Calu3 (cell line): ENCODE measurements around the gene ETV3L. TPM values are rescaled to one million over a fixed set of nuclear protein-coding genes. Genes with fewer than 3 reads are reported as not detected.

ENCODE experiments used
- BruUV-seq: library from RNA; stranded (reverse); fragments of 400-500 nt; replicated peaks from 2 replicates; lab custom pipeline; 2021; lab: Mats Ljungman, UMichigan
- CTCF ChIA-PET: fragments of 300-600 bp; sonication (Branson Sonifier 250); formaldehyde crosslinking; loops from one replicate; lab custom pipeline; 2022; ENCODE audit warnings: antibody characterized with exemption; lab: Charles Lee
- DNase-seq: peaks from one replicate; pipeline ENCODE4 v3.0.0; 2022
- H3K27ac Mint-ChIP-seq: one replicate; pipeline ENCODE4 v1.8.0; 2022; ENCODE audit warnings: mixed read lengths; ENCODE audit not compliant: unreplicated experiment
- H3K27me3 Mint-ChIP-seq: one replicate; pipeline ENCODE4 v1.8.0; 2022; ENCODE audit warnings: mixed read lengths; ENCODE audit not compliant: unreplicated experiment
- H3K36me3 Mint-ChIP-seq: one replicate; pipeline ENCODE4 v1.8.0; 2022; ENCODE audit warnings: mild to moderate bottlenecking, moderate library complexity, mixed read lengths; ENCODE audit not compliant: insufficient read depth, unreplicated experiment
- H3K4me1 Mint-ChIP-seq: one replicate; pipeline ENCODE4 v1.8.0; 2022; ENCODE audit warnings: mild to moderate bottlenecking, low read depth, mixed read lengths; ENCODE audit not compliant: unreplicated experiment
- H3K4me3 Mint-ChIP-seq: one replicate; pipeline ENCODE4 v1.8.0; 2022; ENCODE audit warnings: mild to moderate bottlenecking, low read depth, moderate library complexity, mixed read lengths; ENCODE audit not compliant: unreplicated experiment
- H3K9me3 Mint-ChIP-seq: one replicate; pipeline ENCODE4 v1.8.0; 2022; ENCODE audit warnings: low read depth, mixed read lengths; ENCODE audit not compliant: unreplicated experiment
- CTCF ChIP-seq: fragments of 200-600 bp; IDR thresholded peaks from one replicate; pipeline ENCODE4 v1.8.0; 2022; ENCODE audit warnings: antibody characterized with exemption; ENCODE audit not compliant: unreplicated experiment
- intact Hi-C: fragments of 100-400 bp; cut with micrococcal nuclease; formaldehyde crosslinking; loops from one replicate; pipeline ENCODE4 v1.10.0; 2022; ENCODE audit not compliant: unreplicated experiment
- total RNA-seq: library from RNA; stranded (reverse); gene quantifications from 2 replicates; pipeline ENCODE4 v1.2.3, GENCODE V29; 2022

ETV3L gene
- total RNA-seq, 1 experiment from 2014 or later = not detected

- no TSS peak for BruUV-seq
- no peak for DNase-seq
- no peaks in the 10 kb centered on the region for H3K36me3 Mint-ChIP-seq
- intact Hi-C loops = no loop called here
- no peak overlapping the region for H3K4me3 Mint-ChIP-seq
- CTCF ChIA-PET = interaction anchor here (0.6 to 1.0 kb wide), 2 partner anchors 60 to 306 kb away, joined by 3 read pairs; no protein-coding TSS in a partner anchor
- peaks cover 20% of the 10 kb centered on the region for H3K27me3 Mint-ChIP-seq
- no peaks in the 10 kb centered on the region for H3K9me3 Mint-ChIP-seq
- peaks cover 10% of the 10 kb centered on the region for H3K4me1 Mint-ChIP-seq
- TF ChIP-seq CTCF = no peak
- no peak overlapping the region for H3K27ac Mint-ChIP-seq
Observed at GRCh38 chr1:157095091-157095490, 4.5 kb downstream of the ETV3L start.

GRCh38 chr1:157092831-157093230, 6.8 kb downstream of the ETV3L start:
- no TSS peak for BruUV-seq
- H3K27me3 Mint-ChIP-seq = peaks cover 7% of the 10 kb centered on the region
- no peak for TF ChIP-seq CTCF
- H3K4me3 Mint-ChIP-seq = no peak overlapping the region
- H3K36me3 Mint-ChIP-seq = no peaks in the 10 kb centered on the region
- H3K4me1 Mint-ChIP-seq = peaks cover 12% of the 10 kb centered on the region
- intact Hi-C loops = loop anchor here (5.0 kb wide), 1 partner anchor 44 kb away; the partner anchor contains the start of gene ETV3
- H3K9me3 Mint-ChIP-seq = no peaks in the 10 kb centered on the region
- H3K27ac Mint-ChIP-seq = no peak overlapping the region
- CTCF ChIA-PET = no interaction called here
- no peak for DNase-seq

- no peak for DNase-seq
- H3K27ac Mint-ChIP-seq = no peak overlapping the region
- no TSS peak for BruUV-seq
- intact Hi-C loops = loop anchor here (5.0 kb wide), 1 partner anchor 46 kb away; the partner anchor contains the start of gene ETV3
- no peaks in the 10 kb centered on the region for H3K27me3 Mint-ChIP-seq
- H3K36me3 Mint-ChIP-seq = no peaks in the 10 kb centered on the region
- no peak overlapping the region for H3K4me3 Mint-ChIP-seq
- CTCF ChIA-PET = interaction anchor here (0.7 to 3.0 kb wide), 2 partner anchors 64 to 109 kb away, joined by 5 to 268 read pairs; no protein-coding TSS in a partner anchor
- TF ChIP-seq CTCF = no peak
- H3K4me1 Mint-ChIP-seq = peaks cover 12% of the 10 kb centered on the region
- H3K9me3 Mint-ChIP-seq = no peaks in the 10 kb centered on the region
Observed at GRCh38 chr1:157091668-157092273, 7.8 kb downstream of the ETV3L start.

DNA sequence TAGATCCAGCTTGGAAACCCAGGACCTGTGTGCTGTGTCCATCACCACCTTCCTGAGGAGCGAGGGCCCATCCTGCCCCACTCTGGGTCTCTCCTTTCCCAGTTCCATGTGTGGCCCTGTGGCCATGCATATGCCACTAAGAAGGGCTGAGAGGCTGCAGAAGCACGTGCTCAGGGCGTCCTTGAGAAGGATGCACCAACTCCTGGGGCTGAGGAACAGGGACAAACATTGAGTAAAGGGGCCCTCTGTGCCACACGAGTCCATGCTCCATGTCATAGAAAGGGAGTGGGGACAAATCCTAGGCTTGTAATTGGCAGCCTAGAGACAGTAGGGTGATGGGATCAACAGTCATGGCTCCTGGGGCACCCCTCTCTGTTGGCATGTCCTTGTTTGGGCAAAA, 8.4 kb downstream of the ETV3L start:
- H3K27ac Mint-ChIP-seq = no peak overlapping the region
- CTCF ChIA-PET = interaction anchor here (0.7 to 3.0 kb wide), 6 partner anchors 17 to 109 kb away, joined by 3 to 268 read pairs (median 7); no protein-coding TSS in a partner anchor
- H3K9me3 Mint-ChIP-seq = no peaks in the 10 kb centered on the region
- TF ChIP-seq CTCF = no peak
- no peaks in the 10 kb centered on the region for H3K36me3 Mint-ChIP-seq
- DNase-seq = no peak
- H3K4me1 Mint-ChIP-seq = peaks cover 12% of the 10 kb centered on the region
- intact Hi-C loops = loop anchor here (5.0 kb wide), 1 partner anchor 46 kb away; the partner anchor contains the start of gene ETV3
- BruUV-seq = no TSS peak
- H3K4me3 Mint-ChIP-seq = no peak overlapping the region
- H3K27me3 Mint-ChIP-seq = no peaks in the 10 kb centered on the region
